T-helper 1 cell (primary cell): Measurements from ENCODE around the gene SCCPDH.

Experiments
- DNase-seq, 5 donors: peaks; one replicate each; pipeline ENCODE4 v3.0.0-alpha.2; 2012 to 2020

The SCCPDH gene

GRCh38 chr1:246753670-246754535 is 29.7 kb downstream of the SCCPDH start:
- DNase-seq, result peak in 4 of 5 donors; percentile 17 to 45 (median 28)

- no peak for DNase-seq
Measured at GRCh38 chr1:246755419-246755818, 31.2 kb downstream of the SCCPDH start.

- DNase-seq, result no peak
Measured at GRCh38 chr1:246760422-246761347, 36.5 kb downstream of the SCCPDH start.

GRCh38 chr1:246761396-246761795 is 37.2 kb downstream of the SCCPDH start:
- DNase-seq, result no peak

GRCh38 chr1:246765521-246765920 is 41.3 kb downstream of the SCCPDH start:
- DNase-seq, result no peak

- no peak for DNase-seq
Measured at GRCh38 chr1:246768403-246769020, 44.3 kb downstream of the SCCPDH start.

GRCh38 chr1:246769306-246769705 is 45.1 kb downstream of the SCCPDH start:
- no peak for DNase-seq

- DNase-seq, result no peak
Measured at GRCh38 chr1:246771366-246771765, 47.2 kb downstream of the SCCPDH start.

GRCh38 chr1:246772686-246773085 is 48.5 kb downstream of the SCCPDH start:
- DNase-seq, result no peak

- DNase-seq, result peak in 1 of 5 donors; percentile 55
Measured at GRCh38 chr1:246773213-246773641, 49.0 kb downstream of the SCCPDH start.

GRCh38 chr1:246775531-246776385 is 51.5 kb downstream of the SCCPDH start:
- DNase-seq, result no peak

- DNase-seq, result no peak
Measured at GRCh38 chr1:246776923-246777322, 52.7 kb downstream of the SCCPDH start.

- DNase-seq, result no peak
Measured at GRCh38 chr1:246778663-246779062, 54.5 kb downstream of the SCCPDH start.

GRCh38 chr1:246779561-246780175 is 55.5 kb downstream of the SCCPDH start:
- DNase-seq, result no peak

- no peak for DNase-seq
Measured at GRCh38 chr1:246780264-246780663, 56.1 kb downstream of the SCCPDH start.

- DNase-seq, result no peak
Measured at GRCh38 chr1:246781212-246781611, 57.0 kb downstream of the SCCPDH start.

GRCh38 chr1:246782120-246782900 is 58.1 kb downstream of the SCCPDH start:
- peak in 1 of 5 donors; percentile 8 for DNase-seq

- DNase-seq, result no peak
Measured at GRCh38 chr1:246784621-246785493, 60.6 kb downstream of the SCCPDH start.

- DNase-seq, result no peak
Measured at GRCh38 chr1:246785494-246786111, 61.4 kb downstream of the SCCPDH start.
